ENCODE results near the gene AIFM3. TPM values are rescaled to one million over a fixed set of nuclear protein-coding genes. Genes with fewer than 3 reads are reported as not detected.

The AIFM3 gene
- total RNA-seq, 2 donors from 2014 or later: 1.8 to 2.7 TPM

- Mint-ChIP-seq H3K4me3 (peak overlapping the region; percentile 67), H3K27ac (peak overlapping the region; percentile 95), H3K9me3 (peaks cover under 1% of the 10 kb centered on the region), H3K36me3 (ENCODE audit: low read depth) (no peaks in the 10 kb centered on the region), H3K4me1 (peaks cover 14% of the 10 kb centered on the region), H3K27me3 (ENCODE audit: insufficient read depth) (peaks cover 23% of the 10 kb centered on the region)
- peak overlapping the region; percentile 53 for H3K9ac ChIP-seq (ENCODE audit: extremely low read depth, low read length, poor library complexity, severe bottlenecking)
- no peak for DNase-seq
- H3K27me3 ChIP-seq (ENCODE audit: control insufficient read depth, insufficient read depth, low read length, poor library complexity, severe bottlenecking): no peaks in the 10 kb centered on the region
- 6 to 26% methylated on average over 3 to 24 of the region's 24 CpGs for WGBS, 2 experiments (ENCODE audit: insufficient coverage in 1 of 2, insufficient read length in 1 of 2)
- H3K27ac ChIP-seq (ENCODE audit: low read depth, low read length): peak overlapping the region; percentile 90
- peak overlapping the region; percentile 86 for H3K4me3 ChIP-seq (ENCODE audit: low read length)
- H3K36me3 ChIP-seq (ENCODE audit: control insufficient read depth, insufficient read depth, low read length): no peaks in the 10 kb centered on the region
- TF ChIP-seq CTCF (conservative IDR thresholded peaks at IDR 0.05): no peak
- no peaks in the 10 kb centered on the region for H3K9me3 ChIP-seq (ENCODE audit: control insufficient read depth, low read length)
- no peaks in the 10 kb centered on the region for H3K4me1 ChIP-seq (ENCODE audit: control insufficient read depth, insufficient read depth, low read length)
Observed at GRCh38 chr22:21013657-21014201, 46.7 kb downstream of the AIFM3 start.

- 2 to 4% methylated on average over 19 to 40 of the region's 40 CpGs for WGBS, 2 experiments (ENCODE audit: insufficient coverage in 1 of 2, insufficient read length in 1 of 2)
- Histone ChIP-seq H3K9ac (ENCODE audit: extremely low read depth, low read length, poor library complexity, severe bottlenecking) (peak overlapping the region; percentile 53), H3K27me3 (ENCODE audit: control insufficient read depth, insufficient read depth, low read length, poor library complexity, severe bottlenecking) (no peaks in the 10 kb centered on the region), H3K9me3 (ENCODE audit: control insufficient read depth, low read length) (peaks cover 5% of the 10 kb centered on the region), H3K27ac (ENCODE audit: low read depth, low read length) (peak overlapping the region; percentile 95), H3K36me3 (ENCODE audit: control insufficient read depth, insufficient read depth, low read length) (no peaks in the 10 kb centered on the region), H3K4me1 (ENCODE audit: control insufficient read depth, insufficient read depth, low read length) (no peaks in the 10 kb centered on the region), H3K4me3 (ENCODE audit: low read length) (peak overlapping the region; percentile 86)
- peaks cover 6% of the 10 kb centered on the region for H3K9me3 Mint-ChIP-seq
- no peak for TF ChIP-seq CTCF (conservative IDR thresholded peaks at IDR 0.05)
- peaks cover 14% of the 10 kb centered on the region for H3K4me1 Mint-ChIP-seq
- peak; percentile 98 for DNase-seq
- peak overlapping the region; percentile 67 for H3K4me3 Mint-ChIP-seq
- H3K36me3 Mint-ChIP-seq (ENCODE audit: low read depth): no peaks in the 10 kb centered on the region
- H3K27me3 Mint-ChIP-seq (ENCODE audit: insufficient read depth): peaks cover 23% of the 10 kb centered on the region
- H3K27ac Mint-ChIP-seq: peak overlapping the region; percentile 95
Observed at GRCh38 chr22:21014202-21014725, 47.2 kb downstream of the AIFM3 start.

- Histone ChIP-seq H3K4me3 (ENCODE audit: low read length) (peak within 1 kb of the TSS; percentile 86), H3K4me1 (ENCODE audit: control insufficient read depth, insufficient read depth, low read length) (no peaks in the 10 kb centered on the region), H3K36me3 (ENCODE audit: control insufficient read depth, insufficient read depth, low read length) (no peaks in the 10 kb centered on the region), H3K27ac (ENCODE audit: low read depth, low read length) (peak within 1 kb of the TSS; percentile 95), H3K27me3 (ENCODE audit: control insufficient read depth, insufficient read depth, low read length, poor library complexity, severe bottlenecking) (no peaks in the 10 kb centered on the region), H3K9me3 (ENCODE audit: control insufficient read depth, low read length) (peaks cover 8% of the 10 kb centered on the region), H3K9ac (ENCODE audit: extremely low read depth, low read length, poor library complexity, severe bottlenecking) (peak within 1 kb of the TSS; percentile 53)
- WGBS, 2 experiments (ENCODE audit: insufficient coverage in 1 of 2, insufficient read length in 1 of 2): 42 to 57% methylated on average over 5 to 12 of the region's 12 CpGs
- H3K36me3 Mint-ChIP-seq (ENCODE audit: low read depth): no peaks in the 10 kb centered on the region
- DNase-seq: peak; percentile 76
- H3K4me3 Mint-ChIP-seq: peak within 1 kb of the TSS; percentile 67
- peaks cover 12% of the 10 kb centered on the region for H3K9me3 Mint-ChIP-seq
- peaks cover 24% of the 10 kb centered on the region for H3K27me3 Mint-ChIP-seq (ENCODE audit: insufficient read depth)
- peaks cover 14% of the 10 kb centered on the region for H3K4me1 Mint-ChIP-seq
- H3K27ac Mint-ChIP-seq: peak within 1 kb of the TSS; percentile 95
- TF ChIP-seq CTCF (conservative IDR thresholded peaks at IDR 0.05): no peak
Observed at GRCh38 chr22:21014726-21015465, 47.8 kb downstream of the AIFM3 start, which contains the start of gene P2RX6. TSS of gene P2RX6 (plus strand) at chr22:21015165. CDS start at chr22:21015175, 10 bp downstream.

Measured in endodermal cell (in vitro differentiated cells).